HG03521 (cell line): ENCODE data around the gene CRIP2.

Source experiments
- ATAC-seq: cut with Tn5 transposase; IDR thresholded peaks from one replicate; pipeline ENCODE4 v1.9.1; 2021; ENCODE audit warnings: mild to moderate bottlenecking, moderate library complexity; ENCODE audit not compliant: unreplicated experiment

Gene CRIP2

DNA sequence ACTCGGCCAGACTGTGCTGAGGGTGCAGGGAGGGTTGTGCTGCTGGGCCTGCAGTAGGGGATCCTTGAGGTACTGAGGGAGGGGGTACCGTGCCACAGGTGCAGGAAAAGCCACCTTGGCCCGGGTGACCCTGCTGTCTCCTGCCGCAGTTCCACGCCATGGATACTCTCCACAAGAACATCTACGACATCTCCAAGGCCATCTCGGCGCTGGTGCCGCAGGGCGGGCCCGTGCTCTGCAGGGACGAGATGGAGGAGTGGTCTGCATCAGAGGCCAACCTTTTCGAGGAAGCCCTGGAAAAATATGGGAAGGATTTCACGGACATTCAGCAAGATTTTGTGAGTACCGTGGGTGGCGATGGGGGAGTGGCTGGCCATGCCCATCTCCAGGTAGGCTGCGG is 14.0 kb upstream of the CRIP2 start:
- ATAC-seq, result no peak

DNA sequence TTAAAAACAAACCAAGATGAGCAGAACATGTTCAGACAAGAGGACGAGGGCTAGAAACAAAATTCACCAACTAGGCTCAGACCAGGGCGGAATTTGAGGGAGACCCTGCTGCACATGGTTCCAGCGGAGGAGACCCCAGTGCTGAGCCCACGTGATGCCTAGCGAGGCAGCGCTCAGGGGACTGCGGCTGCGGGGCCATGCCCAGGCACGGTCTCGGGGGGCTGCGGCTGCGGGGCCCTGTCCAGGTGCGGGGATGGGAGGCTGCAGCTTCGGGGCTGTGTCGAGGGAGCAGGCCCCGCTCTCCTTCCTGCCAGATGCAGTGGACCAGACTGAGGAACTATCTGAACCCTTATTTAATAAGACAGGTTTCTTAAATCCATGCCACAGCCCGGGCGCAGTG is 12.7 kb upstream of the CRIP2 start:
- ATAC-seq, result no peak

DNA sequence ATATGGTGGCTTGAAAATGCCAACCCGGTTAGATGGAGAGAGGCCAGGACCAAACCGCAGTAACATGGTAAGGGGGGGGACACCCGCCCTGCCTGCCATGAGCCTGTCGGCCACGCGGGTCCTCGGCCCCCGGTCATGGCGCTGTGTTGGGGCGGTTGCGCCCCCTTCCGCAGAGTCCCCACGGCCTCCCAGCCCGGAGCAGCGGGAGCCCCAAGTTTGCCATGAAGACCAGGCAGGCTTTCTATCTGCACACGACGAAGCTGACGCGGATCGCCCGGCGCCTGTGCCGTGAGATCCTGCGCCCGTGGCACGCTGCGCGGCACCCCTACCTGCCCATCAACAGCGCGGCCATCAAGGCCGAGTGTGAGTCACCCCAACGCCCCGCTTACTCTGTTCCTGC is 10.1 kb upstream of the CRIP2 start:
- ATAC-seq, result no peak

DNA sequence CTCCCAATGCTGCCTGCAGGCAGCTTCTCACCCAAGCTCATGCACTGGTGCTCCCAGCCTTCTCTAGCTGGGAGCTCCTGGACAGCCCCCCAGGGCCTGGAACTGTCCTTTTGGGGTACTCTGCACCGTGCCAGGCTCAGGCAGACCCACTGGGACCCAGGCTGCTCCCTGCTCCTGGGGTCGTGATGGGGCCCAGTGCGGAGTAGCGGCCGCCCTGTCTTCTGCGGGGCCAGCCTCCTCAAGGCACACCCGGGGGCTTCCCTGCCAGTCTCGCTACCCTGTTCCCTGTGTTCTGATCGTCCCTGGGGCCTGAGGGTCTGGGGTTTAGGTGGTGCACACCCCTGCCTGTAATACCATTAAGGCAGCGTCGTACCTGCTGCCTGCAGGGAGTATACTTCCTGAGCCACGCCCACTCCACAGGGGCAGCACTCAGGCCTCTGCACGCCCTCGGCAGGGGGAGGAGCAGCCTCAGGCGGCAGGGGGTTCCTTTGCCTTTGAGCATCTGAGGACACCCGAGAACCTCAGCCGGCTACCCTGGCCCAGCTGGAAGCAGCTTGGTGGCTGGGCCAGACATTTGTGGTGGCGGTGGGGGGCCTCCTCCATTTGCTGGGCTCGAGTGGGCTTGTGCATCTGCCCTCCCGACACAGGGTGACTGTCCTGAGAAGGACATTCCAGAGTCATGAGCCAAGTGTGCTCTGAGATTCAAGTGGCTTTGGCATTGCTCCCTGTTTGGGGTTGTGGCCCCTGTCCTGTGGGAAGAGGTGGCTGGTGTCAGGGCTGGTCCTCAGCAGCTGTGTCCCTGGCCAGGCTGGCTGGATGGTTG is 9.2 kb upstream of the CRIP2 start:
- no peak for ATAC-seq

GRCh38 chr14:105466531-105467248 is 7.9 kb upstream of the CRIP2 start:
- no peak for ATAC-seq

DNA sequence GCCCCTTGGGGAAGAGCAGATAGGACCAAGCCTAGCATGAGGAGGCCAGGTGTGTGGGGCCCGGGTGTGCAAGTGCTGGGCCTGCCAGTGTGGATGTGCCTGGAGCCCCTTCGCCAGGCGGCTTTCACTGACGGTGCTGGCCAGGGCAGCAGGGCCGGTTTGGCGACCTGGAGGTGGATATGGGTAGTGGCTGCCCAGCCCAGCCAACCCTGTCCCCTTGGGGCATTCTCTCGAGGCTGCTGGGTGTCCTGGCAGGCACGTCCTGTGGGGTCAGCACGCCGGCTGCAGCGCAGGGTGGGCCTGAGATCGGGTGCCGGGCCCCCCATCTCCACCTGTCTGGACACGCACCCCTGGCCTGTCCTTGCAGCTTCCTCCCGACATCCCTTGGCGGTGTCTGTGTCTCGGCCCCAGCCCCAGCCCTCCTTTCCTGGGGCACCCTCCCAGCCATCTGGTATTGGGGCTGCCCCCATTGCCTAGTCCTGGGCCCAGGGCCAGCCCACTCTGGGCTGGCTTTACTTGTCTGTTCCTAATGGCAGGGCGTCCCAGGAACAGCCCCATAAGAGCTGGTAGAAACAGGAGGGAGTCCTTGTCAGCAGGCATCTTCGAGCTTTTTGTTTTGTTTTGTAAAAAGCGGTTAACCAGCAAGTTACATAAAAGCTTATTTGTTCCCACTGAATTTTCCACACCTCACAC is 7.2 kb upstream of the CRIP2 start:
- no peak for ATAC-seq

GRCh38 chr14:105467942-105468471 is 6.6 kb upstream of the CRIP2 start:
- no peak for ATAC-seq

DNA sequence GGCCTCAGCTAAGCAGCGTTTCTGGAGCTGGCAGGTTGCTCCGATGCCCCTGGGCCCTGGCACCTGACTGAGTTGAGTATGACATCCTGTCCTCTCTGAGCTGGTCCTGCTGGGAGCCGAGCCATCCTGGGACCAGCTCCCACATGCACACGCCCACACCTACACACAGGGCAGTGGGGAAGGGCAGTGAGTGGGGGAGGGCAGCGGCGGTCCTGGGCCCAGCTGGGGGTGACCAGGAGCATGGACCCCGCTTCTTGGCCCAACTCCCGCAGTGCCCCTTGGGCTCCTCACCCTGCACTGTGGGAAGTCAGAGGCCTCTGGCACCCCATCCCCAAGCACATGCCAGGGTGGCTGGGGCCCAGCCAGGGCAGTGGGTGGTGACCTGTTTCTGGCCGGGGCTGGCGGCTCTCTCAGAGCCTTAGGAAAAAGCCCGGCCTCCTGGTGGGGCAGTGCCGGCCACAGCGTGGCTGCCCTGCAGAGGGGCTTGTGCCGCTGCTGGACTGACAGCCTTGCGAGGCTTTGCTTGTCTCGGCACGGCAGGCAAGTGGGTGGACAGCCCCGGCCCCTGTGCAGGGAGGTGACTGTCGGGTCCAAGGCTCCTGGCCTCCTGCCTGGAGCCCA is 5.9 kb upstream of the CRIP2 start:
- ATAC-seq, result no peak

DNA sequence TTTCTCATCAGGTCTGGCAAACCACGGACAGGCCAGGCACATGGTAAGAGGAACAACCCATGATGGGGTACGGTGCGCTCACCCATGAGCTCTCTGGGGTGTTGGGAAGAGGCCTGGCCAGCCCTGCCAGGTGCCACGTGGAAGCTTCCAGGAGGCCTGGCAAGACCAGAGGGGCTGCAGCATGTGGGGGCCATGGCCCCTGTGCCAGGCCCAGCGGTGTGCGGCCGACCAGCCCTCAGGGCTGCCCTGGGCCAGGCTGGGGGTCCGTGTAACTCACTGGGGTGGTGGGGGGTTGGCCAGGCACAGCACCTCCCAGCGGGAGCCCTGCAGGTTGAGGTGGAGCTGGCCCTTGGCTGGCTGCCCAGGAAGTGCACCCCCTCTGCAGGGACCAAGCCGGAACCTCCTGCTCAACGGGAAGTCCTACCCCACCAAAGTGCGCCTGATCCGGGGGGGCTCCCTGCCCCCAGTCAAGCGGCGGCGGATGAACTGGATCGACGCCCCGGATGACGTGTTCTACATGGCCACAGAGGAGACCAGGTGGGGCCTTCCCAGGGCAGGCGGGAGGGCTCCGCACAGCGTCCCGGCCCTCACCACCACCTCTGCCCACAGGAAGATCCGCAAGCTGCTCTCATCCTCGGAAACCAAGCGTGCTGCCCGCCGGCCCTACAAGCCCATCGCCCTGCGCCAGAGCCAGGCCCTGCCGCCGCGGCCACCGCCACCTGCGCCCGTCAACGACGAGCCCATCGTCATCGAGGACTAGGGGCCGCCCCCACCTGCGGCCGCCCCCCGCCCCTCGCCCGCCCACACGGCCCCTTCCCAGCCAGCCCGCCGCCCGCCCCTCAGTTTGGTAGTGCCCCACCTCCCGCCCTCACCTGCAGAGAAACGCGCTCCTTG is 4.9 kb upstream of the CRIP2 start:
- ATAC-seq, result no peak

GRCh38 chr14:105470350-105471296 is 4.0 kb upstream of the CRIP2 start:
- no peak for ATAC-seq

DNA sequence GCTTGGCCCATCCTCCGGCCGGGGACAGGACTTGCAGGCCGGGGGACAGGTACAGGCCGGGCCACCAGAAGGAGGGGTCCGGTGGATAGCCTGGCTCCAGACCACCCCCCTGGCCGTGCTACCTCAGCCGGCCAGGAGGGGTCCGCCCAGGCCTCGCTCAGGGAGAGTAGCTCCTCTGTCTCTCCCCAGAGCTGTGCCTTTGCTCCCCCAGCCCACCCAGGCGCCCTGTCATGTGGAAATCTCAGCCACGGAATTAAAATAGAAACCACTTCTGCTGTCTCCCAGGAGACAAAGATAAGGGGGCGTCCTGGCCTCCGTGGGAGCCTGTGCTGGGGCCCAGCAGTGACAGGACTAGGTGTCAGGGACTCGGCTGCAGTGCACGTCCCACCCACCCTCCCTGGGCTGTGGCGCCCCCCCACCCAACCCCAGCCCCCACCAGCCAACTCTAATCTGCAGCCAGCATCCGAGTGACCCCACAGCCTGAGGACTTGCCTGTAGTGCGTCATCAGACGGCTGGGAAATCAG is 3.3 kb upstream of the CRIP2 start:
- ATAC-seq, result no peak

DNA sequence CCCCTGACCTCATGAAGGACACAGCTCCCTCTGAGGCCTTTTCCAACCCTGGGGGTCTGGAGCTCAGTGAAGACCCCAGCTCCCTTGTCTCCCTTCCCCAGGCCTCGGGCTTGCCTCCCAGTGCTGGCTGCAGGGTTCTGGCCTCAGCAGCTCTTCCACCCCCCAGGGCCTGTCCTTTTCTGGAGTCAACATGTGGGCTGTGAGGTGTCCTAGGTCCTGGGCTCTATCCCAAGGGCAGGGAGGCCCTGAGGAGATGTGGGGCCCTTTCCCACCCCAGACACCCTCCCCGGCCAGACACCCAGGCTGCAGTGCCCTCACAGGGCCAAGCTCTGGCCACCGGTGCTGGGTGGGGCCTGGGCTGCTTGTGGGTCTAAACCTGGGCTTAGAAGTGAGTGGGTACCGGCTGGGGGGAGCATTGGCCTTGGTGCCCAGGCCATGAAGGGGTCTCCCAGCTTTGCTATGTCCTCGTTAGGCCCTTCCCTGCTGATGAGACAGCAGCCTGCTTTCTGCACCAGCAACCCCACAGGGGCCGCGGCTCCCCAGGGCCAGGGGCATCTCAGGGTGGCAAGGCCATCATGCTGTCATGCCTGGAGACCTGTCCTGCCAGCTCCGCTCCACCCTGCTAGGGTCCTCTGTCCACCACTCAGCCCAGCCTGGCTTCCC is 2.7 kb upstream of the CRIP2 start:
- ATAC-seq, result no peak

DNA sequence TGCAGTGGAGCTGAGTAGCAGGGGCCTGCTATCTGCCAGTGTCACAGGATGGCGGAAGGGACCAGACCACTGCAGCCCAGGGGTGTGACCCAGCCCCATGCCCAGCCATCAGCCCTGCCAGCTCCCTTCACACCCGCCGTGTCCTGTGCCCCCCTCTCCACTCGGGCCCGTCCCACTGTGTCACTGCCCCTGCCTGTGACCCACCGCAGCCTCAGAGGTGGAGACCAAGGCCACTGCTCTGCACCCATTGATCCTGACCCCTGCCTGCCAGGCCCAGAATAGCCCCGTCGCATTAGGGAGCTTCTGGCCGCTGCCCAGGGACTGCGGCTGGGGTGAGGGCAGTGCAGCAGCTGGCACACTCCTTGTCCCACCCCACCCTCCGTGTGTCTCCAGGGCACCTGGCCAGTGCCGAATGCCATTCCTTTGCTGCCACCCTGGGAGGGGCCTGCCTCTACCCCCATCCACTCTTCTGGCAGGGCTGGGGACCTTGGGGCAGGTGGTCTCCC is 2.1 kb upstream of the CRIP2 start:
- ATAC-seq, result no peak

DNA sequence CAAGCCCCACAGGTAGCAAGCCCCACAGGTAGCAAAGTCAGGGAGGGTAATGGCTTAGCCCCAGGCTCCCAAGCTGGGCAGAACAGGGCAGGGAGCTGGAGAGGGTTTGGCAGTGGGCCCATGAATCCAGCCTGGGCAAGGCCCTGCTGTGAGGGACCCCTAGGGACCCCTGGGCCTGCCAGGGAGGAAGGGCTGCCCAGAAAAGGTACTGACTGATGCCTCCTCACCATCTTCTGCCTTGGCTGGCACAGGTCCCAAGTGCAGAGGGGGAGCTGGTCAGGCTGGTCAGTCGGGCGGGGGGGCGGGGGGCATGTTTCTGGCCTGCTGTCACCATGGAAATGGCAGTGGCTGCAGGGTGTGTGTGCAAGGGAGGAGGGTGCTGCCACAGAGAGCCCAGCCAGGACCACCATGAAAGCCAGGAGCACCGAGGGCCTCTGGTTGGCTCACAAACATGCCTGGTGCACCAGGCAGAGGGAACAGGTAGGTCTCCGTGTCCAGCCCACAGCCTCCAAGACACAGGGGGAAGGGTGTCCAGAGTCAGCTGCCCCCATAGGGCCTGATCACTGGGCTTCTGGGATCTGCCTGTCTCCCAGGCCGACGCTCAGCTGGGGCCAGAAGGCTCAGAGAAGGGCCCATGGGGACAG is 1.5 kb upstream of the CRIP2 start:
- ATAC-seq, result no peak

DNA sequence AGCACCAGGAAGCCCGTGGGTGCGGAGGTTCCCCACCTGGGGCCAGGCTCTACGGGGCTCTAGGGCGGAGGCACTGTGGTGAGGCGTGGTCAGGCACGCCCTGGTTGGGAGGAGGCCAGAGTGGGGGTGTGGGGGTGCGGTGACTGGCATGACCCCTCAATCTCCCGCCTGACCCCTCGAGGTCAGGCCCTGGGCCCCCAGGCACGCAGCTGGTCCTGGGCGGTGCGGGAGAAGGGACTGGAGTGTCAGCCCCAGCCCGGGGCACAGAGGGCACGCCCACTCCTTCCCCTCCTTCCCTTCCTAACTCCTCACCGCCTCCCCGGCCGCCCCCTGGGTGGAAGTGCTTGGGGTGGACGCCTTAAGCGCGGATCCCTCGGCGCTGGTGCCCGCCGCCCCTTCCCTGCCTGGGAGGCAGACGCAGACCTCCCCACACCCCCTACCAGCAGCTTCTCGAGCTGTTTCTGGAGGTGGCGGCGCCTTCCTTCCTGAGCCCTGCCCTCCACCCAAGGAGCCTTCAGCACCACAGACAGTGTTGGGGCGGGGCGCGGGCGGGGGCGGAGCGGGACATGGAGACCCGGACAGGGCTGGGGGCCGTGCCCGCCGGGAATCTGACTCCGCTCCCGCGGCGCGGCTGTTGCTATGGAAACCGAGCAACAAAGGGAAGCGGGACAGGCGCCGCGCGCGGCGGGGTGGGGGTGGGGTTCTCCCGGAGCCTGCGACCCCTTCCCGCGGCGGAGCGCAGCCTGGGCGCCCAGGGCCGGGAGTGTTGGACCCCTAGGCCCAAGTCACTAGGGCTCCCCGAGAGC is 741 bp upstream of the CRIP2 start:
- no peak for ATAC-seq

DNA sequence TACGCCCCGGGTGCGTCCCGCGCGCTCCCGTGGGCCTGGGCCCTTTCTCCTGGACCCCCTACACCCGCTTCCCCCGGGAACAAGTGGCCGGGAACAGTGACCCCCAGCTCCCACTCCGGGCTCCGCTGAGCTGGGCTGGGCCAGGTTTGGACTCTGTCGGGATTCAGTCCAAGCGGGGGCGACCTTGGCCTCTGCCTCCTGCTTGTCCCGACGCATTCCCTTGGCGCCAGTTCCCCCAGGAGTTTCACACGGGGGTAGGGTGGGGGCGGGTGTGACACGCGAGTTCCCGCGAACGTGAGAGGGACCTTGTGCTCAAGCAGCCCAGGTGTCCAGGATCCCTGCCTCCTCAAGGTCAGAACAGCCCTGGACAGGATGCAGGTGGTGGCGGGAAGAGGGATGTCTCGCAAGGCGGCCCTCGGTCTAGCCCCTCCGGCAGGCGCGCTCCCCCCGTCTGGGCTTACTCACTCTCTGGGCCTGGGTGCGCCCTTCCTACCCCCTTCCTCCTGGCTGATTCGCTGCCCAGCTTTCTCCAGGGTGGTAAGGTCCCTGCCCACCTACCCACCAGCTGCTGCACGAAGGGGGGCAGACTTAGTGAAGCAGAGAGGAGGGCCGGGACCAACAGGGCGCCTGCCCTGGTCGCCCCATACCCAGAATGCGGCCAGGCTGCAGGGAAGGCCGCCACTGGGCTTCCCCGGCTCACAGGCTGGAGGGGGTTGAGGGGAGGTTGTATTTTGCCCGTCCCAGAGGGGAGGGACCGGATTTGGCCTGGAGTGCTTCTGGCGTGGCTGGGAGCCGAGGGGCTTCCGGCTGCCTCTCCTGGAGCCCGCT is 862 bp downstream of the CRIP2 start:
- no peak for ATAC-seq
